ENCODE results near the gene SYT9.

Gene SYT9

GRCh38 chr11:7348432-7349304, 97.0 kb downstream of the SYT9 start:
- no peak for DNase-seq

GRCh38 chr11:7351228-7351627, 99.5 kb downstream of the SYT9 start:
- no peak for DNase-seq

- no peak for DNase-seq
Observed at GRCh38 chr11:7353100-7353499, 101.4 kb downstream of the SYT9 start.

- DNase-seq: no peak
Observed at GRCh38 chr11:7364660-7365059, 113.0 kb downstream of the SYT9 start.

- DNase-seq: no peak
Observed at GRCh38 chr11:7367803-7368202, 116.1 kb downstream of the SYT9 start.

- no peak for DNase-seq
Observed at GRCh38 chr11:7376386-7376785, 124.7 kb downstream of the SYT9 start.

GRCh38 chr11:7381937-7382336, 130.2 kb downstream of the SYT9 start:
- no peak for DNase-seq

- no peak for DNase-seq
Observed at GRCh38 chr11:7383406-7383805, 131.7 kb downstream of the SYT9 start.

GRCh38 chr11:7384691-7385090, 133.0 kb downstream of the SYT9 start:
- no peak for DNase-seq

- DNase-seq: no peak
Observed at GRCh38 chr11:7385532-7385931, 133.8 kb downstream of the SYT9 start.

- DNase-seq: no peak
Observed at GRCh38 chr11:7413961-7414915, 162.5 kb downstream of the SYT9 start.

- DNase-seq: no peak
Observed at GRCh38 chr11:7414973-7415817, 163.5 kb downstream of the SYT9 start.

- no peak for DNase-seq
Observed at GRCh38 chr11:7416080-7416479, 164.4 kb downstream of the SYT9 start.

GRCh38 chr11:7417328-7417727, 165.6 kb downstream of the SYT9 start:
- no peak for DNase-seq

- DNase-seq: no peak
Observed at GRCh38 chr11:7418061-7418460, 166.4 kb downstream of the SYT9 start.

GRCh38 chr11:7418906-7419305, 167.2 kb downstream of the SYT9 start:
- DNase-seq: no peak

GRCh38 chr11:7421136-7421535, 169.4 kb downstream of the SYT9 start:
- DNase-seq: no peak

- no peak for DNase-seq
Observed at GRCh38 chr11:7422544-7423331, 171.0 kb downstream of the SYT9 start.

GRCh38 chr11:7423946-7424345, 172.2 kb downstream of the SYT9 start:
- no peak for DNase-seq

- no peak for DNase-seq
Observed at GRCh38 chr11:7427733-7428132, 176.0 kb downstream of the SYT9 start.

GRCh38 chr11:7428196-7428595, 176.5 kb downstream of the SYT9 start:
- DNase-seq: no peak

- DNase-seq: no peak
Observed at GRCh38 chr11:7430496-7430895, 178.8 kb downstream of the SYT9 start.

All from NCI-H1048 (cell line).